Naive thymus-derived CD8-positive, alpha-beta T cell (primary cell): ENCODE results near the gene UBXN11. TPM values are rescaled to one million over a fixed set of nuclear protein-coding genes. Genes with fewer than 3 reads are reported as not detected.

Experiments
- ATAC-seq, 2 donors: fragments of 150-1000 bp; cut with Tn5 transposase in 1 of 2; sonication (Bioruptor Pico), chemical (Tn5 transposase) in 1 of 2; 1 replicate in 1 of 2; 2 replicates in 1 of 2; pipeline ENCODE4 v1.10.0; 2021; ENCODE audit warnings: mild to moderate bottlenecking in 2 of 2, moderate library complexity in 2 of 2
- POLR2A ChIA-PET: fragments of 350-600 bp; sonication (Branson Sonifier 250); formaldehyde crosslinking; loops from one replicate; lab custom pipeline; 2021; ENCODE audit warnings: antibody characterized with exemption; lab: Charles Lee
- DNase-seq, 10 donors: peaks; one replicate each; pipeline versions ENCODE4 v3.0.0 to v3.0.0-alpha.2; 2020 to 2022
- H3K27ac Mint-ChIP-seq, 10 donors: one replicate each; pipeline ENCODE4 v1.8.0; 2020 to 2022; ENCODE audit warnings: mild to moderate bottlenecking in 10 of 10, mixed read lengths in 10 of 10, moderate library complexity in 4 of 10, inconsistent platforms in 1 of 10
- H3K27me3 Mint-ChIP-seq, 5 donors: one replicate each; pipeline ENCODE4 v1.8.0; 2021 to 2022; ENCODE audit warnings: mixed read lengths in 5 of 5
- H3K36me3 Mint-ChIP-seq, 3 donors: one replicate each; pipeline ENCODE4 v1.8.0; 2020 to 2022; ENCODE audit warnings: mixed read lengths in 3 of 3, mild to moderate bottlenecking in 2 of 3, inconsistent platforms in 1 of 3
- H3K4me1 Mint-ChIP-seq, 4 donors: one replicate each; pipeline ENCODE4 v1.8.0; 2021 to 2022; ENCODE audit warnings: mixed read lengths in 4 of 4
- H3K4me3 Mint-ChIP-seq, 10 donors: one replicate each; pipeline ENCODE4 v1.8.0; 2020 to 2022; ENCODE audit warnings: mild to moderate bottlenecking in 10 of 10, mixed read lengths in 10 of 10, moderate library complexity in 6 of 10, inconsistent platforms in 1 of 10
- H3K9me3 Mint-ChIP-seq, 9 donors: one replicate each; pipeline ENCODE4 v1.8.0; 2020 to 2022; ENCODE audit warnings: mixed read lengths in 9 of 9, mild to moderate bottlenecking in 3 of 9, inconsistent platforms in 1 of 9, moderate library complexity in 1 of 9
- polyA plus RNA-seq, 3 donors: library from polyadenylated mRNA; unstranded; fragments of 300-500 nt; fragmentation: Illumina TruSeq; gene quantifications; one replicate each; pipeline ENCODE4 v1.2.3, GENCODE V29; 2021
- total RNA-seq, 8 experiments: library from RNA in 2 of 8; stranded (reverse) in 2 of 8; gene quantifications; one replicate each; pipeline ENCODE4 v1.2.3 and lab custom pipeline; 2021 to 2026

The UBXN11 gene
- total and polyA plus RNA-seq, 5 experiments from 2014 or later: 9.1 to 129 (median 14.7) TPM

DNA sequence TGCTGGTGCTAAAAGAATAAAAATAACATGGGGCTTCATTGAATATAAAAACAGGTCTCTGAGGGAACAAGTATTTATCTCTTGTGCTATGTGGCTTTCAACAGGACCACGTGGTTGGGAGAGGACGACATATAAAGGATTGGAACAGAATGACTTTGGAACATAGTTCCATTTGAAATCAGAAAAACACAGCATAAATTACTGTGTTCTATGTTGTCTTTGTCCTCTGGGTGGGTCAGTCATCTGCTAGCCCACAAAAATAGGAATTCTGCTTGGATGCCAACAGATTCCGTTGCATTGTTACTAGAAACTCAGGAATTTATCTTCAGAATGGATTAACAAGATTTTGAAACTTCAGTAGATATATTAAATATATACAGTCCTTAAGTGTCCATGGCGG is 66.5 kb downstream of the UBXN11 start:
- no peaks in the 10 kb centered on the region for H3K9me3 Mint-ChIP-seq
- POLR2A ChIA-PET: no interaction called here
- DNase-seq: no peak
- no peaks in the 10 kb centered on the region for H3K27me3 Mint-ChIP-seq
- H3K4me3 Mint-ChIP-seq: no peak overlapping the region
- no peak overlapping the region for H3K27ac Mint-ChIP-seq
- peaks cover 0 to 48% (median 7%) of the 10 kb centered on the region in 3 donors for H3K36me3 Mint-ChIP-seq
- peaks cover 16 to 27% (median 25%) of the 10 kb centered on the region in 4 donors for H3K4me1 Mint-ChIP-seq
- no peak for ATAC-seq

DNA sequence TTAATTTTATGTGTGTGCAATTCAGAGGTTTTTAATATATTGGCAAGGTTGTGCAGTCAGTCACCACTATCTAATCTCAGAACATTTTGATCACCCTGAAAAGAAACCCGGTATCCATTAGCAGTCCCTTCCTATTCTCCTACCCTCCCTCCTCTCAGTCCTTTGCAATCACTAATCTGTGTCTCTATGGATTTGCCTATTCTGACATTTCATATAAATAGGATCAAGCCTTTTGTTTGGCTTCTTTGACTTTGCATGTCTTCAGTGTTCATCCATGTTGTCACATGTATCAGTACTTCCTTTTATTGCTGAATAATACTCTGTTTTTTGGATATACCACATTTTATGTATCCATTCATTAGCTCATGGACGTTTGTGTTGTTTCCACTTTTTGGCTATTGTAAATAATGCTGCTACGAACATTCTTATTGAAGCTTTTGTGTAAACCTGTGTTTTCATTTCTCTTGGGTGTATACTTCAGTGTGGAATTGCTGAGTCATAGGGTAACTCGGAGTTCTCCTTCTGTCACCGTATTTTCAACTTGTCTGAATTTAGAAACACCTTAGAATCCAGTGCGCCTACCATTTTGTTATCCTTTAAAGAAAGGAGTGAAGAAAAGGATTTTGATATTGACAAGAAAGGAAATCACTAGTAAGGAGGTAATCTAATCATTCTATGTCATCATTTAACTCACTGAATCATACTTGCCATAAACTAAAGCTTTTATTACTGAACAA is 69.0 kb downstream of the UBXN11 start:
- DNase-seq: no peak
- H3K27ac Mint-ChIP-seq: no peak overlapping the region
- H3K27me3 Mint-ChIP-seq: no peaks in the 10 kb centered on the region
- no peaks in the 10 kb centered on the region for H3K9me3 Mint-ChIP-seq
- no peak for ATAC-seq
- no peak overlapping the region for H3K4me3 Mint-ChIP-seq
- POLR2A ChIA-PET: interaction anchor here (0.6 kb wide), 1 partner anchor 146 kb away, joined by 4 read pairs; no protein-coding TSS in a partner anchor
- peaks cover 20 to 40% (median 35%) of the 10 kb centered on the region in 4 donors for H3K4me1 Mint-ChIP-seq
- peaks cover 0 to 26% (median 1%) of the 10 kb centered on the region in 3 donors for H3K36me3 Mint-ChIP-seq

DNA sequence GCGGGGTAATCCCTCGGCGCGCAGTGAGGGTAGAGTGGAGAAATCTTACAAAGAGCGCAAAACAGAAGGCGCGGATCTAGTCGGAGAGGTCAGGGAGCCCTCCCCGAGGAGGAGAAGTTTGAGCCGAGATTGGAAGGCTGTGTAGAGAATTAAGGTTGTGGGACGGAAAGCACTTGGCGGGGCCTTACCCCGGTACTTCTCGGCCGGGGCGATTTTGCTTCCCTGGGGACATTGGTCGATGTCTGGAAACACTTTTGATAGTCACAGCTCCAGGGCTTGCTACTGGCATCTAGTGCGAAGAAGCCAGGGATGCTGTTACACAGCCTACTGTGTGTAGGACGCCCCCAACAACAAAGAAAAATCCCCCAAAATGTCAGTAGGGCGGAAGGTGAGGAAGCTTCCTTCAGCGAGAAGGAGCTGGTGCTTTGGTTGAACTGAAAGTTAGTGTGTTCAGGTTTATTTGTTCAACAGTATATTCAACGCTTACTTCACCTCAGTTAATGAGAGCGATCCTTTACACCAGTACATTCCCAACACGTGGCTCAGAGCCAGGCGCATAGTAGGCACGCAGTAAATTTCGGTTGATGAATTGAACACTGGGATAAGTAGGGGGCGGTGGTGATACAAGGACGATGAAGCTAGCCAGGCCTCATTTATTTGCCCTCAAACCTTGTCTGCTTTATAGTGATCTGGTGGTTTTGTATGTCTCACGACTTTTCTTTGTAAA is 71.6 kb downstream of the UBXN11 start:
- ATAC-seq (no peak), DNase-seq (peak in 2 of 10 donors; percentile 35 to 39)
- peak overlapping the region; percentile 92 to 99 (median 98) for H3K4me3 Mint-ChIP-seq
- peaks cover 20 to 40% (median 35%) of the 10 kb centered on the region in 4 donors for H3K4me1 Mint-ChIP-seq
- H3K27me3 Mint-ChIP-seq: no peaks in the 10 kb centered on the region
- H3K27ac Mint-ChIP-seq: peak overlapping the region; percentile 80 to 98 (median 96)
- H3K9me3 Mint-ChIP-seq: no peaks in the 10 kb centered on the region
- H3K36me3 Mint-ChIP-seq: peaks cover 0 to 5% (median 0%) of the 10 kb centered on the region in 3 donors
- POLR2A ChIA-PET: interaction anchor here (0.5 to 2.4 kb wide), 17 partner anchors 33 to 693 kb away, joined by 3 to 26 read pairs (median 4); partner anchors contain the start of genes CD52, PDIK1L, SH3BGRL3 and ZNF593

DNA sequence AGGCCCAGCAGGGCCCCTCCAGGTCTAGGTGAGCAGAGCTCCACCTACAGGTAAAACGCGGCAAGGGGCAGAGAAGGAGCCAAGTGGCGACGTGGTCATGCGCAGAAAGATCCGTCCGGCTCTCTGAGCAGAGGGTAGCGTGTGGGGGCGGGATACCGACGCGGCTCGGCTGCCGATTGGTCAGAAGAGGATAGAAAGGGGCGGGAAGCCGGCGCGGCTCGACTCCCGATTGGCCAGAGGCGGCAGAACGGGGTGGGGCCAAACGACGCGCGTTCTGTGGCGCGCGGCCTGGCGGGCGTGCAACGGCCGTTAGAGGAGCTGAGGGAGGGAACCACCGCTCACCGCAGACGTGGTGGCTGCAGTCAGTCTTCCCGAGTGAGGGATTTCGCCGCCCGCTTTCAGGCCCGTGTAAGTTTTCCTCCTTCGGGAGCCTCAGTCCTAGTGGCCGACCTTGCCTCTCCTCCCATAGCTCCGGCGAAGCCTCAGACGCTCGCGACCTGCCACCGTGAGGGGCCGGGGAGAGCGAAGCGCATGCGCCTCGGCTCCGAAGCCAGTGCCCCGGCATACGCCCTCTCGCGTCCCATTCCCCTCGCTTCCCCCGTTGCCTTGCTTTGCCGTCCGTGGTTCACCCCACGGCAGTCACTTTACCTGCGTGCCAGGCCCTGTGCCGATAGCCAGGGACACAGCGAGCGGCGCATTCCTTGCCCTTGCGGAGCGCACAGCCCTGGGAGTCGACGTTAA is 72.4 kb downstream of the UBXN11 start, which contains the start of gene CEP85:
TSS of gene CEP85 (plus strand) at position 298 of the 741 bp plus-strand sequence. CDS start 5,584 bp downstream, outside the sequence.
- Mint-ChIP-seq H3K4me1 (peaks cover 19 to 40% (median 35%) of the 10 kb centered on the region in 4 donors), H3K9me3 (no peaks in the 10 kb centered on the region), H3K4me3 (peak within 1 kb of the TSS; percentile 92 to 99 (median 98)), H3K27ac (peak within 1 kb of the TSS; percentile 80 to 98 (median 96)), H3K36me3 (no peaks in the 10 kb centered on the region), H3K27me3 (no peaks in the 10 kb centered on the region)
- DNase-seq: peak; percentile 95 to 99 (median 98)
- peak; percentile 89 to 92 for ATAC-seq
- POLR2A ChIA-PET: interaction anchor here (0.7 to 2.4 kb wide), 18 partner anchors 30 to 458 kb away, joined by 3 to 26 read pairs (median 4); partner anchors contain the start of genes CD52, HMGN2, PDIK1L and SH3BGRL3

Other genes starting within 250 kb of the UBXN11 start
- not detected for gene TRIM63, start 239.0 kb downstream of the UBXN11 start, total RNA-seq
- gene TRIM63, start 239.0 kb downstream of the UBXN11 start, polyA plus RNA-seq: not detected
- gene PDIK1L, start 194.8 kb downstream of the UBXN11 start, total RNA-seq: 10 to 100 TPM; 23.1 to 23.5 TPM
- gene PDIK1L, start 194.8 kb downstream of the UBXN11 start, polyA plus RNA-seq: 1 to 10 TPM; 3.5 to 5.1 (median 3.7) TPM
- gene FAM110D, start 147.6 kb downstream of the UBXN11 start, total RNA-seq: not detected
- gene FAM110D, start 147.6 kb downstream of the UBXN11 start, polyA plus RNA-seq: not detected
- gene C1orf232, start 137.7 kb downstream of the UBXN11 start, total RNA-seq: not detected
- gene C1orf232, start 137.7 kb downstream of the UBXN11 start, polyA plus RNA-seq: not detected
- gene ZNF593, start 136.7 kb downstream of the UBXN11 start, total RNA-seq: 10 to 100 TPM; 10.4 to 13.1 TPM
- gene ZNF593, start 136.7 kb downstream of the UBXN11 start, polyA plus RNA-seq: 10 to 100 TPM; 23.4 to 26.0 (median 24.7) TPM
- not detected for gene ZNF593OS, start 134.8 kb downstream of the UBXN11 start, total RNA-seq
- 1 to 10 TPM in 1 of 3 donors, under 1 TPM in 2; 0.25 to 2.1 (median 0.51) TPM for gene ZNF593OS, start 134.8 kb downstream of the UBXN11 start, polyA plus RNA-seq
- gene CNKSR1, start 129.1 kb downstream of the UBXN11 start, total RNA-seq: 1 to 10 TPM; 2.4 to 3.6 TPM
- gene CNKSR1, start 129.1 kb downstream of the UBXN11 start, polyA plus RNA-seq: under 1 TPM in 1 of 3 donors, not detected in 2; 0.68 TPM
- gene CATSPER4, start 116.0 kb downstream of the UBXN11 start, total RNA-seq: not detected
- gene CATSPER4, start 116.0 kb downstream of the UBXN11 start, polyA plus RNA-seq: not detected
- 10 to 100 TPM; 18.8 to 21.9 TPM for gene CEP85, start 72.4 kb downstream of the UBXN11 start, total RNA-seq
- 1 to 10 TPM; 3.9 to 9.8 (median 5.1) TPM for gene CEP85, start 72.4 kb downstream of the UBXN11 start, polyA plus RNA-seq
- 100 to 1,000 TPM; 250 to 255 TPM for gene SH3BGRL3, start 26.6 kb downstream of the UBXN11 start, total RNA-seq
- gene SH3BGRL3, start 26.6 kb downstream of the UBXN11 start, polyA plus RNA-seq: 100 to 1,000 TPM; 805 to 925 (median 916) TPM
- gene CD52, start 11.3 kb upstream of the UBXN11 start, total RNA-seq: 100 to 1,000 TPM; 772 to 847 TPM
- 1,000 to 10,000 TPM; 6,330 to 6,863 (median 6,804) TPM for gene CD52, start 11.3 kb upstream of the UBXN11 start, polyA plus RNA-seq
- under 1 TPM; 0.74 to 0.75 TPM for gene CRYBG2, start 47.5 kb upstream of the UBXN11 start, total RNA-seq
- under 1 TPM in 2 of 3 donors, not detected in 1; 0.07 to 0.55 TPM for gene CRYBG2, start 47.5 kb upstream of the UBXN11 start, polyA plus RNA-seq
- gene ZNF683, start 66.1 kb upstream of the UBXN11 start, total RNA-seq: 1 to 10 TPM; 2.1 to 2.4 TPM
- gene ZNF683, start 66.1 kb upstream of the UBXN11 start, polyA plus RNA-seq: 1 to 10 TPM in 2 of 3 donors, under 1 TPM in 1; 0.42 to 6.3 (median 3.1) TPM
- gene LIN28A, start 104.2 kb upstream of the UBXN11 start, total RNA-seq: not detected
- not detected for gene LIN28A, start 104.2 kb upstream of the UBXN11 start, polyA plus RNA-seq
- gene DHDDS, start 125.7 kb upstream of the UBXN11 start, total RNA-seq: 10 to 100 TPM; 35.5 to 36.5 TPM
- 10 to 100 TPM; 15.1 to 20.7 (median 18.6) TPM for gene DHDDS, start 125.7 kb upstream of the UBXN11 start, polyA plus RNA-seq
- 100 to 1,000 TPM; 382 TPM for gene HMGN2, start 165.8 kb upstream of the UBXN11 start, total RNA-seq
- gene HMGN2, start 165.8 kb upstream of the UBXN11 start, polyA plus RNA-seq: 100 to 1,000 TPM; 634 to 759 (median 709) TPM
- gene RPS6KA1, start 223.1 kb upstream of the UBXN11 start, total RNA-seq: 10 to 100 TPM; 95.2 to 97.0 TPM
- gene RPS6KA1, start 223.1 kb upstream of the UBXN11 start, polyA plus RNA-seq: 100 to 1,000 TPM; 125 to 137 (median 125) TPM